Ishikawa (cell line): ENCODE measurements around the gene BPGM.

Source experiments
- CEBPB ChIP-seq: IDR thresholded peaks from 2 replicates; pipeline ENCODE4 v1.6.1; 2012
- CREB1 ChIP-seq: IDR thresholded peaks from 2 replicates; pipeline ENCODE4 v1.6.1; 2012; ENCODE audit warnings: low read depth
- EGR1 ChIP-seq: IDR thresholded peaks from 2 replicates; pipeline ENCODE4 v1.6.1; 2012
- EP300 ChIP-seq: IDR thresholded peaks from 2 replicates; pipeline ENCODE4 v1.6.1; 2012; ENCODE audit warnings: borderline replicate concordance
- FOXM1 ChIP-seq: IDR thresholded peaks from 2 replicates; pipeline ENCODE4 v1.6.1; 2012; ENCODE audit warnings: low read depth, borderline replicate concordance
- NFIC ChIP-seq: IDR thresholded peaks from 2 replicates; pipeline ENCODE4 v1.6.1; 2012
- RAD21 ChIP-seq: IDR thresholded peaks from 2 replicates; pipeline ENCODE4 v1.6.1; 2012; ENCODE audit warnings: low read depth
- TAF1 ChIP-seq: IDR thresholded peaks from 2 replicates; pipeline ENCODE4 v1.6.1; 2012; ENCODE audit warnings: low read depth, mild to moderate bottlenecking
- TCF12 ChIP-seq: IDR thresholded peaks from 2 replicates; pipeline ENCODE4 v1.6.1; 2012; ENCODE audit warnings: low read depth
- TEAD4 ChIP-seq: IDR thresholded peaks from 2 replicates; pipeline ENCODE4 v1.6.1; 2012
- YY1 ChIP-seq: IDR thresholded peaks from 2 replicates; pipeline ENCODE4 v1.6.1; 2012; ENCODE audit warnings: low read depth
- ZBTB7A ChIP-seq: IDR thresholded peaks from 2 replicates; pipeline ENCODE4 v1.6.1; 2012; ENCODE audit warnings: low read depth
- TF ChIP-seq, protein P1 (sequence below): IDR thresholded peaks from 2 replicates; pipeline ENCODE4 v1.6.1; 2012
- TF ChIP-seq, protein P2 (sequence below): IDR thresholded peaks from 2 replicates; pipeline ENCODE4 v1.6.1; 2012; ENCODE audit warnings: low read depth, mild to moderate bottlenecking
- TF ChIP-seq, protein P3 (sequence below): IDR thresholded peaks from 2 replicates; pipeline ENCODE4 v1.6.1; 2012

The BPGM gene

DNA sequence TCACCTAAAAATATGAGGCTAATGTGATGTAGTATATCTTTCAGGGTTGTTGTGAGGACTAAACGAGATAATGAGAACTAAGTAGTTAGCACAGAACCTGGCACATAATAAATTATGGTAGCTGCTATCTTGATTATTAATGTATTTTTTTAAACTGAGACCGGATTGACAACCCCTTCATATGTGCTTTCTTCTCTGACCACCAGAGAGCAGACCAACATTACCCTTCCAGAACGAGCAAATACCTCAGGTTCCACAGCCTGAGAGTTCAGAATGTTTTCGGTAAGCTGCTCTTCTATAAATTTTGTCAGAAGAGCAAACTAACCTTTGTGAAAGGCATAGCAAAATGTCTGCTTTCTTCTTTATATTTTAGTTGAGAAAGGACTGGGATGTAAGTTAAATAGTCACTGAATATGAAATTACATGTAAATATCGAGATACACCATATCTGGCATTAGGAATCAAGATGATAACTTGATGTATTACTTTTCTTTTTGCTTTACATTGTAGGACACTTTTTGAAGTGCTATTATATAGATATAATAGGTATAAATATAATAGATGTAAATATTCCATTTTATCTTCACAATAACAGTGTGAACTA, 13.6 kb upstream of the BPGM start:
- no peak for TF ChIP-seq YY1
- TF ChIP-seq FOXM1 = no peak
- TF ChIP-seq RAD21 = peak; percentile 90

DNA sequence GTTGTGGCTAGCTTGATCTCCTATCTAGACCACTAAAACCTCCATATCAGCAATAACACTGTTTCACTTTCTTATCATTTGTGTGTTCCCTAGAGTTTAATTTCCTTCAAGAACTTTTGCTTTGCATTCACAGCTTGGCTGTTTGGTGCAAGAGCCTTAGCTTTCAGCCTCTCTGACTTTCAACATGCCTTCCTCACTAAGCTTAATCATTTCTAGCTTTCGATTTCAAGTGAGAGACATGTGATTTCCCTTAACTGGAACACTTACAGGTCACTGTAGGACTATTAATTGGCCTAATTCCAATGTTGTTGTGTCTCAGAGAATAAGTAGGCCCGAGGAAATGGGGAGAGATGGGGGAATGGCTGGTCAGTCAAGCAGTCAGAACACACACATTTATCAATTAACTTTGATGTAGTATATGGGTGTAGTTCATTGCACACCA, 10.6 kb upstream of the BPGM start:
- TF ChIP-seq, protein P1, sequence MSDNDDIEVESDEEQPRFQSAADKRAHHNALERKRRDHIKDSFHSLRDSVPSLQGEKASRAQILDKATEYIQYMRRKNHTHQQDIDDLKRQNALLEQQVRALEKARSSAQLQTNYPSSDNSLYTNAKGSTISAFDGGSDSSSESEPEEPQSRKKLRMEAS = no peak
- TF ChIP-seq CEBPB (no peak), EP300 (no peak), ZBTB7A (no peak), TEAD4 (no peak), EGR1 (no peak), CREB1 (no peak), TAF1 (no peak), TCF12 (no peak), RAD21 (no peak), NFIC (no peak), YY1 (no peak), FOXM1 (no peak)
- TF ChIP-seq, protein P2, sequence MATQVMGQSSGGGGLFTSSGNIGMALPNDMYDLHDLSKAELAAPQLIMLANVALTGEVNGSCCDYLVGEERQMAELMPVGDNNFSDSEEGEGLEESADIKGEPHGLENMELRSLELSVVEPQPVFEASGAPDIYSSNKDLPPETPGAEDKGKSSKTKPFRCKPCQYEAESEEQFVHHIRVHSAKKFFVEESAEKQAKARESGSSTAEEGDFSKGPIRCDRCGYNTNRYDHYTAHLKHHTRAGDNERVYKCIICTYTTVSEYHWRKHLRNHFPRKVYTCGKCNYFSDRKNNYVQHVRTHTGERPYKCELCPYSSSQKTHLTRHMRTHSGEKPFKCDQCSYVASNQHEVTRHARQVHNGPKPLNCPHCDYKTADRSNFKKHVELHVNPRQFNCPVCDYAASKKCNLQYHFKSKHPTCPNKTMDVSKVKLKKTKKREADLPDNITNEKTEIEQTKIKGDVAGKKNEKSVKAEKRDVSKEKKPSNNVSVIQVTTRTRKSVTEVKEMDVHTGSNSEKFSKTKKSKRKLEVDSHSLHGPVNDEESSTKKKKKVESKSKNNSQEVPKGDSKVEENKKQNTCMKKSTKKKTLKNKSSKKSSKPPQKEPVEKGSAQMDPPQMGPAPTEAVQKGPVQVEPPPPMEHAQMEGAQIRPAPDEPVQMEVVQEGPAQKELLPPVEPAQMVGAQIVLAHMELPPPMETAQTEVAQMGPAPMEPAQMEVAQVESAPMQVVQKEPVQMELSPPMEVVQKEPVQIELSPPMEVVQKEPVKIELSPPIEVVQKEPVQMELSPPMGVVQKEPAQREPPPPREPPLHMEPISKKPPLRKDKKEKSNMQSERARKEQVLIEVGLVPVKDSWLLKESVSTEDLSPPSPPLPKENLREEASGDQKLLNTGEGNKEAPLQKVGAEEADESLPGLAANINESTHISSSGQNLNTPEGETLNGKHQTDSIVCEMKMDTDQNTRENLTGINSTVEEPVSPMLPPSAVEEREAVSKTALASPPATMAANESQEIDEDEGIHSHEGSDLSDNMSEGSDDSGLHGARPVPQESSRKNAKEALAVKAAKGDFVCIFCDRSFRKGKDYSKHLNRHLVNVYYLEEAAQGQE = no peak
- TF ChIP-seq, protein P3, sequence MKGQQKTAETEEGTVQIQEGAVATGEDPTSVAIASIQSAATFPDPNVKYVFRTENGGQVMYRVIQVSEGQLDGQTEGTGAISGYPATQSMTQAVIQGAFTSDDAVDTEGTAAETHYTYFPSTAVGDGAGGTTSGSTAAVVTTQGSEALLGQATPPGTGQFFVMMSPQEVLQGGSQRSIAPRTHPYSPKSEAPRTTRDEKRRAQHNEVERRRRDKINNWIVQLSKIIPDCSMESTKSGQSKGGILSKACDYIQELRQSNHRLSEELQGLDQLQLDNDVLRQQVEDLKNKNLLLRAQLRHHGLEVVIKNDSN = no peak

DNA sequence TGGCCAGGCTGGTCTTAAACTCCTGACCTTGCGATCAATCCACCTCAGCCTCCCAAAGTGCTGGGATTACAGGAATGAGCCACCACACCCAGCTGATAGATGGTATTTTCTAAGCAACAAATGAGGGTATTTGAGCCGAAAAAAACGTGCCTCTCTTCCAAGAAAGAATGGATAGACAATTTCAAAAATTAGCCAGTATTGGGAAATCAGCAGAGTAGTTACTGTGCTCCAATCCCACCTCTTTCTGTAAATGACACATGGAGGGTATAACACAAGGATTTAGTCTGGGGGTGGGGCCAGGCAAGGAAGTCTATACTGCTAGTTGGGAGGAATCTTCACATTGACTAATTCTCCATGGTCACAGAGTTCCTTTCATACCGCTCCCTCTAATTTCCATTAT, 9.2 kb upstream of the BPGM start:
- TF ChIP-seq, protein P2 = no peak
- TF ChIP-seq EP300 (no peak), RAD21 (no peak), NFIC (no peak), ZBTB7A (no peak), TEAD4 (no peak), CEBPB (no peak), TAF1 (no peak), CREB1 (no peak)
- TF ChIP-seq, protein P1 = no peak

DNA sequence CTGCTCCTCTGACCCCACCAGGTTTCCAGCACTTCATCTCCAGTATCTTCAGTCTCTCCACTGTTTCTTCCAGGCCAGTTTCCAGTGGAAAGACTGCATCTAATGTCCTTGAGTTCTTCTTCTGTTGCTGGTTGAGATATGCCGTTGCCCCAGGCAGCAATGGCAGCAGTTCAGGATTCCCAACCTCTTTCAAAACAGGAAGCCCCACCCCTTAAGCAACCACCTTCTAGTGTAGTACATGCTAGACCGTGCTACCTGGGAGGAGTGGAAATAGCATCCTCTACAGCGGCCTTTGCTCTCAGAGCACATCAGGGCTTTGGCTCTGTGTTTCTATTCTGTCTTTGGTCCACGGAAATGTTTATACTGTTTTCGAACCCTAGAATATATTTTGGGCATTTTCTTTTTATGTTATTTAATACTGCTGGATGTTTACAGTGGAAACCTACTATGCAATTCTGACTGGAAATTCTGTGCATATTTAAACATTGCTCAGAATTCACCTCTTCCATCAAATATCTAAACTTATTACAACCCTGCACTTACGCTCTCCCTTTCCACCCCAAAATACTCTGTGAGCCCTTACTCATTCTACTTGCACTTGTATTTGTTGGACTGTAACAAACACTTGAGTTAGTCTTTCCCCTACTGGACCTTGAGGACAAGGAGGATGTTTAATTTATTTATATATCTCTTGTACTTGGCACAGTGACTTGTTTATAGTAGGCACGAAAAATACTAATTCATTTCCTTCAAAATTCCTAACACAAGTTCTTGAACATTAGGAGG, 8.5 kb upstream of the BPGM start:
- TF ChIP-seq FOXM1 (no peak), NFIC (no peak), EP300 (no peak), TCF12 (no peak), TEAD4 (no peak), RAD21 (no peak), CEBPB (no peak), ZBTB7A (no peak), TAF1 (no peak), YY1 (no peak), CREB1 (no peak), EGR1 (no peak)
- TF ChIP-seq, protein P3 = no peak
- TF ChIP-seq, protein P2 = no peak
- TF ChIP-seq, protein P1 = no peak
